Measurements from ENCODE around the gene SPAG16.
"Not testable (repeated sequence)": the region's sequence is repeated elsewhere in the genome, so short reads cannot be mapped to it uniquely, and the experiment has no call there.

SPAG16 gene

DNA sequence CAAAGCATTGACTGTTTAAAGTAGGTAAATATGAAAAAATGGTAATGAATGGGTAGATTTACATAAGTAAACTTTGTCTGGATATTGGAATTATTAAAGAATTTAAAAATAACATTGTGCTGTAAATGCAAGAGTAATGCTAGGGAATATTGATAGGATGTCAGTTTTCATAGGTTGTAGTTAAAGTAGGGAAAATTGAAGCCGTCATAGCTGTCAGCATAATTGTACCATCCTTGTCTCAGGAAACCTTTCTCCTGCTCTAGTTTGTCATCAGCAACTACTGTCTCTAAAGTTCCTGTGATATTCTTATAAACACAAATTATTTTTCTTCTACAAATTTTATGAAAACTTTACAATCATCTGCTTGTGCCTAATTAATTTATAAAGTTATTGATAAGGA, 10.1 kb upstream of the SPAG16 start:
- no peak for DNase-seq

DNA sequence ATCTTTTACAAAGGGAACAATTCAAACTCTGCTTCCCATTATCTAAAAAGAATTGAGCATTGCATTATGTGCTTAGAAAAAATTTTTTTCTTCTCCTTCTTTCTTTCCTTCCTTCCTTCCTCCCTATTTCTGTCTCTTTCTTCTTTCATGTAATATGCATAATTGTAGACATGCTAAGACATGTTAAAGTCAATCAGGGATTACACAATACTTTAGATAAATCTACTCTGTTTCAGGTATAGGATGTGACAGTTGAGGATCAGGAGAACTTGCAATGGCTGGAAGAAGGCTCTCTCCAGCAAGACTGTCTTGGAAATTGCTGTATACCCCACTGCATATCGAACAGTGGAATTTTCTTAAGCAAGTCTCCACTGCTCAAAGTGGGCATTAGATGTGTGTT, 9.0 kb upstream of the SPAG16 start:
- no peak for DNase-seq

DNA sequence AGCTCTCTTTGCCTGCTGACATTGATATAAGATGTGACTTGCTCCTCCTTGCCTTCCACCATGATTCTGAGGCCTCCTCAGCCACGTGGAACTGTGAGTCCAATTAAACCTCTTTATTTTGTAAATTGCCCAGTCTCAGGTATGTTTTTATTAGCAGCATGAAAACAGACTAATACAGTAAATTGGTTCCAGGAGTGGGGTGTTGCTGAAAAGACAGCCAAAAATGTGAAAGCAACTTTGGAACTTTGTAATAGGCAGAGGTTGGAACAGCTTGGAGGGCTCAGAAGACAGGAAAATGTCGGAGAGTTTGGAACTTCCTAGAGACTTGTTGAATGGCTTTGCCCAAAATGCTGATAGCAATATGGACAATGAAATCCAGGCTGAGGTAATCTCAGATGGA, 7.1 kb upstream of the SPAG16 start:
- DNase-seq: not testable (repeated sequence)

DNA sequence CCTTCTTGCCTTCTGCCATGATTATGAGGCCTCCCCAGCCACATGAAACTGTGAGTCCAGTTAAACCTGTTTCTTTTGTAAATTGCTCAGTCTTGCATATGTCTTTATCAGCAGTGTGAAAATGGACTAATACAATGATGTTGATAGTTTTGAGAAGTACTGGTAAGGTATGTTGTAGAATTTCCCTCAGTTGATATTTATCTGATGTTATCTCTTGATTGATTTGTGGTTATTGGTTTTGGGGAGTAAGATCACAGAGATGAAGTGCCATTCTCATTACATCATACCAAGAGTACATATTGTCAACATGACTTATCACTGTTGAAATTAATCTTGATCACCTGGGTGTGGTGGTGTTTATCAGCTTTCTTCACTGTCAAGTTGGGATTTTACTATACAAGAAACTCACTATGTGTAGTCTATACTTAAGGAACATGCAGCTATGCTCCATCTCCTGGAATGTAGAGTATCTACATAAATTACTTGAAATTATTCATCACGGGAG, 5.1 kb upstream of the SPAG16 start:
- no peak for DNase-seq

DNA sequence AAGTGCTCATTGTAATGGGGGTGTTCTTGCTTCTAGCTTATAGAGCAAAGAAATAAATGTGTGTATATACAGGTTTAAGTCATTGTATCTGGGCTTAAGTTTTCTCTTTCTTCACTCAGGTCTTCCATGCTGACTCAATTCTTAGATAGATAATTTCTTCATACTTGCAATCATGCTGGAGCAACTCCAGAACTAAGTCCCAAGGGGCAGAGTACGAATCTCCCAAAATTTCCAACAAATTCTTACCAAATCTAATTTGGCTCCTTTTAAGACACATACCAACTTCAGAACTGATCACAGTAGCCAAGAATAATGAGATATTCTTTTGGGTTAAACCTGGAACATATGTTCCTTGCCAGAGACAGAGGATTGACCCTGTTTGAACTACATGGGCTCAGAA, 4.3 kb upstream of the SPAG16 start:
- no peak for DNase-seq

DNA sequence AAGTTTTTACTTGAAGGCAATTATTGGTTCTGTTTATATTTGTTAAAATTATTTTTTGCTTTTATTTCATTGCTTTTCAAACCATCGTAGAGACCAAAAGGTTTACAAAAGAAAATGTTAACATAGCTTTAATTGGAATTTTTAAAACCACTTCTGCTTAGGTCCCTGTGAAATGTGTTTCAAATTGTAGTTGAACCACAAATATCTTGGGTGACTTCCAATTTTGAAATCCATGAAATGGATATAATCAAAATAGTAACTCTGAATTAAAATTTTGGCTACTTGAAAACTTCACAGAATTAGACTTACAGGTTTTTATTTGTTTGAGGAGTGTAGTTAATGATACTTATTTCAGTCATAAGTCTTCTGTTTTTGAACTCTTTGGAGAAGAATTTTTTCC, 3.1 kb upstream of the SPAG16 start:
- peak; percentile 1 for DNase-seq

DNA sequence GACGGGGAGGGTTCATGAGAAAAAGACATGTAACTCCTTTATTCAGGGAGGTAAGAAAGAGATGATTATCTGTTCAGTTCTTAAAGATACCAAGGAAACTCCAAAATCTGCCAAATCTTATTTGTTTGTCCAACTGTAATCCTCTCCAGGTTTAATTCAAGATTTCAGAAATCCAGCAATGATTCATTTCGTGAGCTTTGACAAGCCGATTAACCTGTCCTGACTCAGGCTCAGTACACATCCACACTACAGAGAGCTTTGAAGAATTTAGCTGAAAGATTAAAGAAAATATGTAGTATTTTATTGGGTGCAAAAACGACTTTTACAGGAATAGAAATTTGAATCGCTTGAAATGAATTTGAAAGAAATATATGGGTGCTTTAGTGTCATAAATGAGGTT, 1.1 kb downstream of the SPAG16 start:
- no peak for DNase-seq

GRCh38 chr2:213286161-213286560, 1.9 kb downstream of the SPAG16 start:
- no peak for DNase-seq

DNA sequence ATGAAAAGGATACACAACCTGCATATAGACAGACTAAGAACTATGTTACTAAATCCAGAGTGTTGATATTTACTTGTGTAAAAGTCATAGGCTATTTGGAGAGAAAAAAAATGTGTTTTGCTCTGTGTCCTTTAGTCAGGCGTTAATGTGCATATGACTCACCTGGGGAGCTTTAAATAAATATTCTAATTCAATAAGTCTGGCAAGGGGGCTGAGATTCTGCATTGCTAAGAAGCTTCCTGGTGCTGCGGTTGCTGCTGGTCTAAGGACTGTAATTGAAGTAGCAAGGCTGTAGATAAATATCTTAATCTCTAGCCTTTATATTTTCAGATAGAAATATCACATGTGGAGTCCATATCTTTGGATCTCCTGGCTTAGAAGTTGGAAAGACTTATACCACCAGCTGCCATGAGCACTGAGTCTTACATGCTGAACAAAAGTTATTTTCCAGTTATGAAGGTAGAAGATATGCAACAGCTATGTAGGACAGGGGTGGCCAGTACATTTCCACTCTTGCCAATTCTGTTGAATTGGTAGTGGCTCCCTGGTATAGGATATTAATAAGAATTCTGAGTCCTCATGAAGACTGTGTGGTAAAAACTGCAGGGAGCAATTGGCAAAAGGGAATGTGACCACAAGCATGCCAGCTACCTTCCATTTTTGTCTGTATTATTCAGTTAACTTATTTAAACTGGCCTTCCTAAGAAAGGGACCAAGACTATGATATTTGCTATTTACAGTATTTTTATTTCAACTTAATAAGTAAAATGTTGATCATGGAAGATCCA, 4.8 kb downstream of the SPAG16 start:
- no peak for DNase-seq

GRCh38 chr2:213290501-213290900, 6.2 kb downstream of the SPAG16 start:
- no peak for DNase-seq

GRCh38 chr2:213296270-213296669, 12.0 kb downstream of the SPAG16 start:
- DNase-seq: no peak

DNA sequence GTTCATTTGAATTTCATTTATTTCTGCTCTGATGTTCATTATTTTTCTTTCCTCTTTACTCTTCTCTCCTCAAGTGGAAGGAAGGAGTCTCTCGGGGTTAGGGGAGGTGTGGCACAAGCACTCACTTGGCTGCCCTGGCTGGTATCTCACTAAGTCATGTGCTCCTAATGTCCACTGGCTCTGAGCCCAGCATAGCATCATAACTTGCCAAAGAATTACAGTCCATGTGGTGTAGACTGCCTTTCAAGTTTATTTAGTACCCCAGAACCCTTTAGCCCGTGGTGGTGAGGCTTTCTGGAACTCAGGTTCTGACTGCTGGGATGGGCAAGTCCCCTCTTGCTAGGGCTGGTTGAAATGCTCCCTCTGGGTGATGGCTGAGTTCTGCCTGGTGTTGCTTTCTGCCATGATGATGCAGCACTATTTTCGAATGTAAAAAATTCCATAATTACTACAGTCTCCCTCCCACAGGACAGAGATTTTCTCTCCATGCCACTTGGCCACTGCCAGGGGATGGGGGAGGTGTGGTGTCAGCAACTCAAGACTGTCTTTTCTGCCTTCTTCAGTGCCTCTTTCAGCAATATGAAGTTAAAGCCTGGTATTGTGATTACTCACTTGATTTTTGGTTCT, 22.2 kb downstream of the SPAG16 start:
- DNase-seq: no peak

GRCh38 chr2:213315168-213315876, 31.1 kb downstream of the SPAG16 start:
- DNase-seq: no peak

DNA sequence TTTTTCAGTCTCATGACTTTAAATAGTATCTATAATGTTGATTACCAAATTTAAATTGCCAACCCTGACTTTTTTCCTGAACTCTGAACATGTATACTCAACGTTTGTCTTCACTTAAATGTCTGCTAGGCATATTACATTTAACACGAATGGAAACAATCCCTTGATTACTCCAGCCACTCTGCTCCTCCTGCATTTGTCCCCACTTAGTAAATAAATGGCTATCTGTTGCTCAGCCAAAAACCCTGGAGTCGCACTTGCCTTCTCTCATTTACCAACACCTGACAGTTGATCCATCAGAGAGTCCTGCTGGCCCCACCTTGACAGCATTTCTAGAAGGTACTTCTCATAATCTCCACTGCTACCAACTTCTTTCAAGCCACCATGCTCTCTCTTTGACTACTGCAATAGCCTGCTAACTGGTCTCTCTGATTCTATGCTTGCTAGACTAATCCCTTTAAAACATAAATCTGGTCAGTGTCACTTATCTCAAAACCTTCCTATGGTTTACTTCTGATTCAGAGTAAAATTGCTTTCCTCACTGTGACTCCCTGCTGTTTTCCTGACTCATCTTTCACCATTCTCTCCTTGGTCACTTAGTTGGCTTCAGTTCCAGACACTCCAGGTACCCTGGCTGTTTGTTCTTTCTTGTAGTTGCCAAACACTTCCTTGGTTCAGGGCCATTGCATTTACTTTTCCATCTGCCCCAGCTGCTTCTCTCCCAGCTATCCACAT, 31.9 kb downstream of the SPAG16 start:
- no peak for DNase-seq

- no peak for DNase-seq
Measured at GRCh38 chr2:213317929-213318328, 33.7 kb downstream of the SPAG16 start.

DNA sequence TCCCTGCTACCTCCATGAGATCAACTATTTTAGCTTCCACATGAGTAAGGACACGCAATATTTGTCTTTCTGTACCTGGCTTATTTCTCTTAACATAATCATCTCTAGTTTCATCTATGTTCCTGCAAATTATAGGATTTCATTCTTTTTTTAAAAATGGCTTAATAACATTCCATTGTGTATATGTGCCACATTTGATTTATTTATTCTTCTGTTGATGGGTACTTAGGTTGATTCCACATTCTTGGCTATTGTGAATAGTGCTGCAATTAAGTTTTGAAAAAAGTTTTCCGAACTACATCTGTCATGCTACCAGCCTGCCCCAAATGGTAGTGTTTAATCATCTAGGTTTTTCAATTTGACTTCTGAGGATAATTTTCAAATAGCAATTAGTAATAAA, 36.3 kb downstream of the SPAG16 start:
- no peak for DNase-seq

DNA sequence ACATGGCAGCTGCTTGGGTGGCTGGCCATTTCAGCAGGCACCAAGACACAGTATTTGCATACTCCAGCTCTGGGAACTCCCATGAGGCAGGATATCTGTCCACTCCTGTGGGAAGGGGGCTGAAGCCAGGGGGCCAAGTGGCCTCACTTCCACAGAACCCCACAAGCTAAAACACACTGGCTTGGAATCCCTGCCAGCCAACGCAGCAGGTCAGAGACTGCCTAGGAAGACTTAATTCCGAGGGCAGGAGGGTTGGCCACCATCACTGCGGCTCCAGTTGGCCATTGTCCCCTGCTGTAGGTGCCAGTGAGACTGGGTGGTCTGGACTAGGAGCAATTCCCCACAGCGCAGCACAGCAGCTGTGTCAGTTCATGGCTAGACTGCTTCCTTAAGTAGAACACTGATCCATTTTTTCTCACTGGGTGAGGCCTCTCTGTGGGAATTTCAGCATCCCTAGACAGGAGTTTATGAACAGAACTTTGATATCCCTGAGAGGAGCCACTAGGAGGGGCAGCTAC, 52.0 kb downstream of the SPAG16 start:
- DNase-seq: no peak

DNA sequence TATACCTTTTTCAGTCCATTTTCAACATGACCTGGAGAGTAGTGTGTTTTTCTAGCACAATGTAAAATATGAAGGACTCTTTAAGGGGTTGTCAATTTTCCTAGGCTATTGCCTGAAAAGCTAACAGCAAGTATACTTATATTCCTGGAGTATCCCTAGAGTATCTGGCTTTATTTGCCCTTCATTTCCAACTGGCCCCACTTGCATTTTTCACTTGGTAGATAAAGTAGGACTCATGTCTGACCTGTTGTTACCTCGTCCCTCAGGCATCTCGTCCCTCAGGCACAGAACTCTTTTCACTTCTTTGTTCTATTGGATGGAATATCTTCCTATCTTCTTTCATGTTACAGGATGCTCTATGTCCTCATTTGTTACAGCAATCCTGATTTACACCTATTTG, 69.2 kb downstream of the SPAG16 start:
- no peak for DNase-seq

DNA sequence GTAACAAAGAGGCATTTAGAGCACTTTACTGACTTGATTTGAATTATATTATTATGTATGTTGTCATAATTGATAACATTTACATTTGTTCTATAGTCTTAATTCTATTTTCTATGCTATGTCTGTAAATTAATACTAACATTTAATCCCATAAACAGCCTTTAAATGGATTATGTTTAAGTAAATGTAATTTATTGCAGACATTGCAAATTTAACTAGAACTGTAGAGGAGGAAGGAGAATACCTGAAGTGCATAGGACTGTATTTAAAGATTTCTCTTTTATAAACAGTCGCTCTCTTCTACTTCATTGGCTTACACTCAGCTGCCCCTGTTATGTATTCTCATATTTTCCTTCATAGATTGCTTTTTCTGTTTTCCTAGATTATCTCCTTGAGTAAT, 92.4 kb downstream of the SPAG16 start:
- no peak for DNase-seq

GRCh38 chr2:213407027-213407426, 122.8 kb downstream of the SPAG16 start:
- DNase-seq: not testable (repeated sequence)

GRCh38 chr2:213408426-213409070, 124.3 kb downstream of the SPAG16 start:
- not testable (repeated sequence) for DNase-seq

DNA sequence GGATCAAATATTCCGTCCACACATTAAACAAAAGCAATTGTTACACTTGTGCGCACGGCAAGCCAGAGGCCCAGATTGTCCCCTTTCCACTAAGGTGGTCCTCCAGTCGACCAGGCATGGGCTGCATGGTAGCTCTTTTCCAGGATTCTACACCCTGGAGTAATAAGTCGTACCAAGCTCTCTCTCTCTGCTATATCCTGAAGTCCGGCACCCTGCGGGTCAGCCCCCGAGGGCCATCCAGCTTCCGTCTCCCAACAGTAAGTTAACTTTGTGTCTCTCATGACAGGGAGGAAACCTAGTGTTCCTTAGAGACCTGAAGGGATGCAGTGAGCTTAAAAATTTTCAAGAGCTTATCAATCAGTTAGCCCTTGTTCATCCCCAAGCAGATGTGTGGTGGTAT, 126.4 kb downstream of the SPAG16 start:
- not testable (repeated sequence) for DNase-seq
